ENCODE data around the gene CRYGA. TPM values are rescaled to one million over a fixed set of nuclear protein-coding genes. Genes with fewer than 3 reads are reported as not detected.
"Not testable (repeated sequence)": the region's sequence is repeated elsewhere in the genome, so short reads cannot be mapped to it uniquely, and the experiment has no call there.

Gene CRYGA
- total RNA-seq, 1 donor from 2014 or later = not detected

DNA sequence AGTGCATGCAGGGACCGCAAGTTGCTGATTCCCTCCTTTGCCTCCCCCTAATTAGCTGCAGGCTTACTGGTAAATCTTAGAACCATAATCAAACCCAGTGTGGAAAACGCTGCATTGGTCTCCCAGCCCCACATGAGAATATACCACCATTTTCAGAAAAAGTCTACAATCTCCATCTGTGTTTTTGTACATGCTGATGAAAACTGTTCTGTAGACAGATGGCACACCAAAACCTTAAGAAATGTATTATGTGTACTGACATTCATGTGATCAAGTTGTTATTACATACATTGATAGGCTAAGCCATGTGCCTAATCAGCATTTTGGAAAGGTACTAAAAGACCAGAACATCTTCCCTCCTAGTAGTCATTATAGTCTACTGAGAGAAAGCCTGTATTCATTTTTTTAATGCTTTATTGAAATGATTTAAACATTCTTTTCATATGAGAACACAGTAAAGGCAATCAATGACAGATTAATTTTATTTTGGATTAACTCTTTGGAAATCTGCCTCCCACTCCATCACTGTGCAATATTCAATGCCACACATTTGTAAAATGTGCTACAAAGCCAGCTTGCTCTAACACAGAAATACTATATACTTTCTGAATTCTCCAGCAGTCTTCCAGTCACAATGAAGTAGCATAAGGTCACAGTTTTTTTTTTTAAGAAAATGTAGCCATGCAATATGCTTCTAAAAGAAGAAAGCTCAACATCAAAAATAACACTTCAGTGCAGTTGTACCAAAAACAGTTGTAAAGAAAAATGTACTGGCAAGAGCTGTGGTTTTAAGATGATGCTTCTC, 1.8 kb upstream of the CRYGA start:
- DNase-seq = no peak

GRCh38 chr2:208156439-208156838, 7.0 kb downstream of the CRYGA start:
- no peak for DNase-seq

DNA sequence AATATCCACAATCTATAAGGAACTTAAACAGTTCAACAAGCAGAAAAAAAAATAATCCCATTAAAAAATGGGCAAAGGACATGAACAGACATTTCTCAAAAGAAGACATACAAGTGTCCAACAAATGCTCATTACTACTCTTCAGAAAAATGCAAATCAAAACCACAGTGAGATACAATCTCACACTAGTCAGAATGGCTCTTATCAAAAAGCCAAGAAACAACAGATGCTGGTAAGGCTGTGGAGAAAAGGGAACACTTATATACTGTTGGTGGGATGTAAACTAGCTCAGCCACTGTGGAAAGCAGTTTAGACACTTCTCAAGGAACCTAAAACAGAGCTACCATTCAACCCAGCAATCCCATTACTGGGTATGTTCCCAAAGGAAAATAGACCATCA, 10.2 kb downstream of the CRYGA start:
- DNase-seq = no peak

DNA sequence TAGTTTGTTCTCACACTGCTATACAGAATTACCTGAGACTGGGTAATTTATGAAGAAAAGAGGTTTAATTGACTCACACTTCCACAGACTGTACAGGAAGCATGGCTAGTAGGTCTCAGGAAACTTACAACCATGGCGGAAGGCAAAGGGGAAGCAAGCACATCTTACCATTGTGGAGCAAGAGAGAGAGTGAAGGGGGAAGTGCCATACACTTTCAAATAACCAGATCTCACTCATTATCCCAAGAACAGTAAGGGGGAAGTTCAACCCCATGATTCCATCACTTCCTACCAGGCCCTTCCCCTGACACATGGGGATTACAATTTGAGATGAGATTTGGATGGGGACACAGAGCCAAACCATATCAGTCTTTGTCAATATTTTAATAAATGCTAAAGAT, 12.4 kb downstream of the CRYGA start:
- DNase-seq = no peak

DNA sequence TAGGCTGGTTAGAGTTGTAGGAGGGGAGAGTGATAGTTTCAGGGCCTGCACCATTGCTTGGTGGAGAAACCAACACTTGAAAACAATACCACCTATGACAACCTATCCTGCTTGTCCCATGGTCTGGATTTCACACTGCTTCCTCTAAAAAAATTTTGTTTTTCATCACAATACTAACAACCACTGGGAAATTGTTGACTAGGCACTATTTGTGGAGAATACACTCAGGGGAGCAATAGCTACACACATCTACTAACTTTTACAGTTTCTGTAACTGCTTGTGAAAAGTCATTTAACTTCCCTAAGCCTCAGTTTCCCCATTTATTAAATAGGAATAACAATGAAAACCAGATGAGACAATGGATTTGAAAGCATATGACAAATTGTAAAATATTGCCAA, 13.3 kb downstream of the CRYGA start:
- DNase-seq = no peak

DNA sequence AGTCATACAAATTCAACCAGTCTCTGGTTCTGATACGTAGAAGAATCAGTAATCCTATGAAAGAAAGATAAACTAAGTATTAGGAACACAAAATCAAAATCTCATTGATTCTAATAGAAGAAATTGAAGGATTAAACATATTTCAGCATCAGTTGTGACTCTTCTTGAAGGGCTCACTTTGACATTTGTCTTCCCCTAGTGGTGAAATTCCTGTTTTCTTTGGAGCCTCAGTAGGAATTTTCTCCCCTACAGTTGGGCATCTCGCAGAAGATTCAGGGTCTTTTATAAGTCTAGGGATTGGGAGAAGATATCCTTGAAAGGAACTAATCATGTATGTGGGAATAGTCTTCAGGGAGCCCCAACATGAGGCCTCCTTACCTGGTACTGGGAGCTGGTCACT, 14.6 kb downstream of the CRYGA start:
- DNase-seq = no peak

DNA sequence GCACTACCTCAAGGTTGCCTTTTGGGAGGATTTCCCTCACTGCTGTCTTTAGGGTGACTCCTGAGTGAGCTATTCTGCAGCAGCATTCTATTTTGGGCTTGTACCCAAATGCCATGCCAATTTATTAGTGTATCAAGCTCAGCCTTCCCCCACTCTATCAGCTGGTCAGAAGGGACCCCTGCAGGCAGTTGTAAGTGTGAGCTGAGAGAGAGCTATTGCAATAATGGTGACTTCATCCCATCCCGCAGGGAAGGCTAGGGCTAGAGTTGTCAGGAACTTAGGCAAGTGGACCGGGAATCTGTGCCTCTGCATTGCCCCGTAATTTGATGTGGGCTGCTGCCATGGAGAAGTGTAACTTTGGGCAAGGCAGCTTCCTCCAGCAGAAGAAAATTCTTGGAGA, 15.6 kb downstream of the CRYGA start:
- DNase-seq = no peak

GRCh38 chr2:208147008-208147407, 16.4 kb downstream of the CRYGA start:
- DNase-seq = no peak

DNA sequence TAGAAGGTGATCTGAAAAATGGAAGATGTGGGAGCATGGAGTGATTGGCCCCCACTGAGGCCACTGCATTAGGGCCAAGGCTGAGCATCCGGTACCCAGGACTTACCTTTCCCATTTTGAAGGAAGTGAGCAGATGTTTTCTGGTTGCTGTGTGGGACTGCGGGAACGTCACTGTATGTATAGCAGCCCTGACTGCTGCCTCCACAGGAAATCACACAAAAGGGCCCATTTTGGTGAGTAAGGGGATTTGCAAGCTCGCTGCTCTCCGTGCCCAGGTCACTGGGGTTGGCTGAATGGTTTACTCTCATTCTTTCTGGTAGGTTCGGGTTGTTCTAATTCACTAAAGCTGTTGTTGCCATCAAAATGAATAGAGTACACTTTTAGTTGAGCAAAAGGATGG, 17.4 kb downstream of the CRYGA start, which contains the start of gene CRYGB:
TSS of gene CRYGB (minus strand) at position 153 of the 400 bp plus-strand sequence. CDS start at position 115, 38 bp downstream.
- DNase-seq = no peak

- DNase-seq = no peak
These were observed 20.2 kb downstream of the CRYGA start for GRCh38 chr2:208142925-208143799.

- DNase-seq = peak; percentile 7
These were observed 21.0 kb downstream of the CRYGA start for GRCh38 chr2:208142240-208142924.

GRCh38 chr2:208139447-208139846, 23.9 kb downstream of the CRYGA start:
- no peak for DNase-seq

GRCh38 chr2:208138334-208138733, 25.1 kb downstream of the CRYGA start:
- not testable (repeated sequence) for DNase-seq

DNA sequence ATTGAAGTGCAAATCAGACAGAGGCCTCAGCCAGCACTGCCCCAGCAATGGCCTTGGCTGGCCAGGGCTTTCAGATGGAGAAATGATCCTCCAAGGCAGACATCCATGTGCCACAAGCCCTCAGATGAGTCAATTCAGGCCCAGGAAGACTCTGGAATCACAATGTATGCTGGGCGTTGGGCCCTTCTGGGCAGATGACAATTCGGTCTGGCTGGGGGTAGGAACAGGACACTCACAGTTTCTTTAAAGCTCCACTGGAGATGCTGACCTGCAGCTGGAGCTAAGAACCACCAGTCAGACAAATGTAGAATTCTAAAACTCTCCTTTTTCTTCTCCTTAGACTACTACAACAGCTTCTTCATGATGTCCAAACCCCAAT, 26.7 kb downstream of the CRYGA start:
- no peak for DNase-seq

GRCh38 chr2:208135794-208136715, 27.3 kb downstream of the CRYGA start:
- no peak for DNase-seq

GRCh38 chr2:208134928-208135586, 28.3 kb downstream of the CRYGA start:
- DNase-seq = no peak

GRCh38 chr2:208130712-208131110, 32.7 kb downstream of the CRYGA start:
- no peak for DNase-seq

GRCh38 chr2:208129744-208130711, 33.4 kb downstream of the CRYGA start, which contains the start of gene CRYGC:
Gene CRYGC (minus strand): TSS chr2:208129828. CDS start chr2:208129792, 36 bp downstream.
- DNase-seq = no peak

GRCh38 chr2:208128136-208128535, 35.3 kb downstream of the CRYGA start:
- DNase-seq = no peak

DNA sequence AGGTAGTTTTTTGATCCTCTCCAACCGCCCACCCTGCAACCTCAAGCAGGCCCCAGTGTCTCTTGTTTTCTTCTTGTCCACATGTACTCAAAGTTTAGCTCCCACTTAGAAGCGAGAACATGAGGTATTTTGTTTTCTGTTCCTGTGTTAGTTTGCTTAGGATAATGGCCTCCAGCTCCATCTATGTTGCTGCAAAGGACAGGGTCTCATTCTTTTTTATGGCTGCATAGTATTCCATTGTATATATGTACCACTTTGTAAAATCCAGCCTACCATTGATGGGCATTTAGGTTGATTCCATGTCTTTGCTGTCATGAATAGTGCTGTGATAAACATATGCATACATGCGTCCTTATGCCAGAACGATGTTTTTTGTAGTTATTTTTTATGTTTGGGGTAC, 36.3 kb downstream of the CRYGA start:
- DNase-seq = no peak
